Stomach (tissue), 9 donors: ENCODE measurements around the gene GATAD1. TPM values are rescaled to one million over a fixed set of nuclear protein-coding genes. Genes with fewer than 3 reads are reported as not detected.
A peak's percentile ranks its signal among the peaks of the same experiment; 100 is the strongest.

Experiments used
- DNase-seq, 2 donors: peaks; one replicate each; pipeline versions ENCODE4 v3.0.0 to v3.0.0-alpha.2; 2013 to 2019
- H3K27ac ChIP-seq, 5 donors: fragments of 200-600 bp in 4 of 5; sonication (generic) in 4 of 5; one replicate each; pipeline ENCODE4 v1.5.1; 2013 to 2019; ENCODE audit warnings: mild to moderate bottlenecking in 1 of 5, moderate library complexity in 1 of 5
- H3K27me3 ChIP-seq, 3 donors: fragments of 200-600 bp; sonication (generic); one replicate each; pipeline ENCODE4 v1.5.1; 2017 to 2019; ENCODE audit warnings: mixed run types in 1 of 3
- H3K36me3 ChIP-seq, 4 donors: fragments of 200-600 bp; sonication (generic); 1 replicate in 3 of 4; 2 replicates in 1 of 4; pipeline ENCODE4 v1.5.1; 2016 to 2019
- H3K4me1 ChIP-seq, 4 donors: fragments of 200-600 bp; sonication (generic); one replicate each; pipeline ENCODE4 v1.5.1; 2016 to 2019
- H3K4me3 ChIP-seq, 4 donors: fragments of 200-600 bp; sonication (generic) in 3 of 4; one replicate each; pipeline ENCODE4 v1.5.1; 2016 to 2019; ENCODE audit warnings: mild to moderate bottlenecking in 1 of 4
- H3K9me3 ChIP-seq, 4 donors: fragments of 200-600 bp; sonication (generic); one replicate each; pipeline ENCODE4 v1.5.1; 2016 to 2019
- EP300 ChIP-seq: sonication (generic); formaldehyde crosslinking; IDR thresholded peaks from one replicate; pipeline ENCODE4 v1.6.1; 2017; ENCODE audit warnings: antibody characterized with exemption
- POLR2A ChIP-seq, 4 donors: fragments of 450-650 bp; IDR thresholded peaks; one replicate each; pipeline ENCODE4 v1.6.1; 2016; ENCODE audit warnings: antibody characterized with exemption in 4 of 4, control low read depth in 2 of 4, mild to moderate bottlenecking in 1 of 4, moderate library complexity in 1 of 4
- POLR2AphosphoS5 ChIP-seq, 3 donors: sonication (generic); formaldehyde crosslinking; IDR thresholded peaks; one replicate each; pipeline ENCODE4 v1.6.1; 2016; ENCODE audit warnings: antibody characterized with exemption in 3 of 3
- WGBS, 5 donors: extraction: QIAGEN DNeasy Blood & Tissue Kit in 3 of 5; methylation state at CpG; one replicate each; pipeline versions ENCODE4 v1.1.5 to v1.1.7; 2013 to 2018; 5-methylcytosine and 5-hydroxymethylcytosine counted together
- intact Hi-C: fragments of 100-400 bp; cut with DNase I; formaldehyde crosslinking; loops from one replicate; pipeline ENCODE4 v1.15.1; 2023; ENCODE audit warnings: low total_unique reads
- polyA plus RNA-seq, 3 donors: library from polyadenylated mRNA; stranded (reverse); fragments of 200-250 nt; gene quantifications; one replicate each; pipeline ENCODE4 v1.2.3, GENCODE V29; 2013
- total RNA-seq, 5 donors: library from RNA; depleted of rRNA; stranded (reverse); fragments of >200 nt; gene quantifications; one replicate each; pipeline versions ENCODE4 v1.1.0 to v1.2.3, GENCODE V29; 2014 to 2016
- TF ChIP-seq, protein P1 (sequence below), 7 experiments: fragments of 450-650 bp in 4 of 7; fragments of 200-600 bp in 3 of 7; sonication (generic) in 3 of 7; IDR thresholded peaks; one replicate each; pipeline ENCODE4 v1.5.1; 2016 to 2019; ENCODE audit warnings: antibody characterized with exemption in 7 of 7, control low read depth in 2 of 7, mild to moderate bottlenecking in 1 of 7
- donor health status: healthy with polysubstance abuse.
- donor health status: Bipolar disorder and iron deficiency.
- donor health status: healthy.

Gene GATAD1
- total and polyA plus RNA-seq, 8 donors, result 11.5 to 156 (median 44.5) TPM

DNA sequence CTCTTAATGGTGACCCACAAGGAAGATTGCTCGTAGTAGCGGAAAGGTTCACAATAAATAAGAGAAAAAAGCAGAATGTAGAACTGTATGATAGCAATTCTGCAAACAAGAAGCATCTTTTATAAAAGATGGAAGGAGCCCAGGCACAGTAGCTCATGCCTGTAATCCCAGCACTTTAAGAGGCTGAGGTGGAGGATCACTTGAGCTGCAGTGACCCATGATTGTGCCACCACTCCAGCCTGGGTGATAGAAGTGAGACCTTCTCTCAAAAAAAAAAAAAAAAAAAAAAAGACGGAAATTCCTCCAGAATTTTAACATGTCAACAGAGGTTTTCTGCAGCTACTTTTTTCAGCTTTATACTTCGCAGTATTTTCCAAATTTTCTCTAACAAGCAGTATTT is 13.2 kb downstream of the GATAD1 start:
- no peak for TF ChIP-seq POLR2AphosphoS5 (IDR thresholded peaks at IDR 0.05)
- TF ChIP-seq EP300, result no peak
- no peak for TF ChIP-seq POLR2A (IDR thresholded peaks at IDR 0.05)
- TF ChIP-seq, protein P1, sequence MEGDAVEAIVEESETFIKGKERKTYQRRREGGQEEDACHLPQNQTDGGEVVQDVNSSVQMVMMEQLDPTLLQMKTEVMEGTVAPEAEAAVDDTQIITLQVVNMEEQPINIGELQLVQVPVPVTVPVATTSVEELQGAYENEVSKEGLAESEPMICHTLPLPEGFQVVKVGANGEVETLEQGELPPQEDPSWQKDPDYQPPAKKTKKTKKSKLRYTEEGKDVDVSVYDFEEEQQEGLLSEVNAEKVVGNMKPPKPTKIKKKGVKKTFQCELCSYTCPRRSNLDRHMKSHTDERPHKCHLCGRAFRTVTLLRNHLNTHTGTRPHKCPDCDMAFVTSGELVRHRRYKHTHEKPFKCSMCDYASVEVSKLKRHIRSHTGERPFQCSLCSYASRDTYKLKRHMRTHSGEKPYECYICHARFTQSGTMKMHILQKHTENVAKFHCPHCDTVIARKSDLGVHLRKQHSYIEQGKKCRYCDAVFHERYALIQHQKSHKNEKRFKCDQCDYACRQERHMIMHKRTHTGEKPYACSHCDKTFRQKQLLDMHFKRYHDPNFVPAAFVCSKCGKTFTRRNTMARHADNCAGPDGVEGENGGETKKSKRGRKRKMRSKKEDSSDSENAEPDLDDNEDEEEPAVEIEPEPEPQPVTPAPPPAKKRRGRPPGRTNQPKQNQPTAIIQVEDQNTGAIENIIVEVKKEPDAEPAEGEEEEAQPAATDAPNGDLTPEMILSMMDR (IDR thresholded peaks at IDR 0.05), result no peak
- H3K4me1 ChIP-seq, result peaks cover 0 to 5% (median 2%) of the 10 kb centered on the region in 4 donors
- H3K27ac ChIP-seq, result no peak overlapping the region
- H3K27me3 ChIP-seq, result no peaks in the 10 kb centered on the region
- WGBS, 5 donors, result 73 to 84% (median 75%) methylated on average over 4 of the region's 4 CpGs
- peaks cover 9 to 46% (median 42%) of the 10 kb centered on the region in 4 donors for H3K36me3 ChIP-seq
- H3K4me3 ChIP-seq, result no peak overlapping the region
- no peaks in the 10 kb centered on the region for H3K9me3 ChIP-seq
- intact Hi-C loops, result no loop called here
- no peak for DNase-seq

DNA sequence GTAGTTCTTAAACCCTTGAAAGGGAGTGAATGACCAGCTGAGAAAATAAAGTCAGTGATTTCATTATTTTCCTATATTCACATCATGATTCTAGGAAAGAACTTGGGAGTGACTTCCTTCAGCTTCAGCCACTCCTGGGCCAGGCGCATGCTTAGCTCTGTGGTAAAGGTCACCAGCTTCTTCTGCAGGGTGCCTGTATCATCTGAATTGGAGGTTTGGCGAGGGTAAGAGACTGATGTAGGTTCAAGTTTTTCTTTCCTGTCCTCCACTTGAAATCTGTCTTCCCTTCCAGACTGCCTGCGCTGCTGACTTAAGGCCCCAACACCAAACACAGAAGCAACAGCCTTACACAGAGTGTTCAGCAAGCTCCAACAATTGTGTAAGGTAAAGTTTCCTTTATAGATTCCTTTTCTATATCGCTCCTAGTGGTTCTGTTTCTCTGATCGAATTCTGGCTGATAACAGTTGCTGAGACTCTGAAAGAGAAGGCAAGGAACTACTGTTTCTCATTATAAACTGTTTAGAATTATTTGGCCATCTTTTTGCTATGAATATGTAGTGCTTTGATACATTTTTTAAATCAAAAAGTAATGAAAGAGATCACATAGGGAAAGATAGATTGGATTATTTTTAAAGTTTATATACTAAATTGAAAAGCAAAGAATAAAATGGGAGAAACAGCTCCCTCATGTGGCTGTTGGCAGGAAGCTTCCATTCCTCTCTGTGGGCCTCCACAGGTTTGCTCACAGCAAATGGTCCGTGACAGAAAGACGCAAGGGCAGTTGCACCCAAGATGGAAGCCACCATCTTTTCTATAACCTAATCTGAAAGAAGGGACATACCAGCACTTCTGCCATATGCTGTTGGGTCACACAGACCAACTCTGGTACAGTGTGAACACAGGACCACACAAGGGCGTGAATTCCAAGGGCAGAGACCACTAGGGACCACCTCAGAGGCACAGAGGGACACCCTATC is 14.0 kb downstream of the GATAD1 start:
- H3K4me1 ChIP-seq, result peaks cover 0 to 5% (median 2%) of the 10 kb centered on the region in 4 donors
- peak in 1 of 2 donors; percentile 65 for DNase-seq
- intact Hi-C loops, result no loop called here
- H3K9me3 ChIP-seq, result no peaks in the 10 kb centered on the region
- no peaks in the 10 kb centered on the region for H3K27me3 ChIP-seq
- peak overlapping the region in 1 of 5 donors; percentile 10 for H3K27ac ChIP-seq
- WGBS, 5 donors, result 39 to 54% (median 52%) methylated on average over 8 of the region's 8 CpGs
- peaks cover 6 to 40% (median 36%) of the 10 kb centered on the region in 4 donors for H3K36me3 ChIP-seq
- no peak for TF ChIP-seq POLR2AphosphoS5 (IDR thresholded peaks at IDR 0.05)
- TF ChIP-seq POLR2A (IDR thresholded peaks at IDR 0.05), result no peak
- TF ChIP-seq, protein P1 (IDR thresholded peaks at IDR 0.05), result peak in 5 of 7 experiments; percentile 45 to 56 (median 55)
- no peak for TF ChIP-seq EP300
- no peak overlapping the region for H3K4me3 ChIP-seq

DNA sequence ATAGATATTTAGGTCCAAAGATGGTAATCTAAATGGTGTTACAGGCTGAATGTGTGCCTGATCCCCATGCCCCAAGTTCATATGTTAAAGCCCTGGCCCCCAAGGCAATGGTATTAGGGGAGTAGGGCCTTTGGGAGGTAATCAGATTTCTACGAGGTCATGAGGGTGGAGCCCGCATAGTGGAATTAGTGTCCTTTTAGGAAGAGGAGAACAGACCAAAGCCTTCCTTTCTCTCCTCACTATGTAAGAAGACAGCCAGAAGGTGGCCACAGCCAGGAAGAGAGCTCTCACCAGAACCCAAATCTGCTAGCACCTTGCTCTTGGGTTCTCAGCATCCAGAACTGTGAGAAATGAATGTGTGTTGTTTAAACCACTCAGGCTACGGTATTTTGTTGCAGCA is 15.3 kb downstream of the GATAD1 start:
- Histone ChIP-seq H3K4me3 (no peak overlapping the region), H3K9me3 (no peaks in the 10 kb centered on the region), H3K36me3 (peaks cover 0 to 34% (median 25%) of the 10 kb centered on the region in 4 donors), H3K4me1 (peaks cover 0 to 5% (median 2%) of the 10 kb centered on the region in 4 donors), H3K27ac (no peak overlapping the region), H3K27me3 (no peaks in the 10 kb centered on the region)
- TF ChIP-seq POLR2AphosphoS5 (IDR thresholded peaks at IDR 0.05) (no peak), EP300 (no peak), POLR2A (IDR thresholded peaks at IDR 0.05) (no peak)
- TF ChIP-seq, protein P1 (IDR thresholded peaks at IDR 0.05), result no peak
- no peak for DNase-seq
- intact Hi-C loops, result no loop called here
- WGBS, 5 donors, result 91 to 98% (median 94%) methylated on average over 3 of the region's 3 CpGs

DNA sequence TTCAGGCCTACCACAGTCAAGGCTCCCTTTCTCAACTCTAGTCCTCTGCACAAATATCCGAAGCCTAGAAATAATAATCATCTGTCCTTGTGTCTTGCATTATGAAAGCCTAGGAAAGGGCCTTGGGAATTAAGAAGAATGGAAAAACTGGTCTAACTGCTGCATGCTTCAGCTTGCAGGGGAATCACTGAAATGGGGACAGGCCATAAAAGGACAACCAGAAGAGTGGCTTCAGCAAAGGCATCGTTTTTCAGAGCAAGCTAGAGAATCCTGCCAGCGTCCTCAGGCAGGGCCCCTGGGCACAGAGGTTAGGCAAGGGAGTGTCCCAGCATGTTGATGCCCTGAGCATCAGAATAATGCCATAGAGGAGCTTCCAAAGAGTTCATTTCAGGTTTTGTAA is 17.2 kb downstream of the GATAD1 start:
- H3K36me3 ChIP-seq, result peaks cover 0 to 25% (median 23%) of the 10 kb centered on the region in 4 donors
- peak in 1 of 2 donors; percentile 7 for DNase-seq
- 81 to 92% (median 85%) methylated on average over 3 of the region's 3 CpGs for WGBS, 5 donors
- no peak overlapping the region for H3K4me3 ChIP-seq
- no peaks in the 10 kb centered on the region for H3K27me3 ChIP-seq
- H3K27ac ChIP-seq, result no peak overlapping the region
- TF ChIP-seq EP300 (no peak), POLR2AphosphoS5 (IDR thresholded peaks at IDR 0.05) (no peak), POLR2A (IDR thresholded peaks at IDR 0.05) (no peak)
- TF ChIP-seq, protein P1 (IDR thresholded peaks at IDR 0.05), result no peak
- intact Hi-C loops, result no loop called here
- H3K9me3 ChIP-seq, result no peaks in the 10 kb centered on the region
- peaks cover 0 to 5% (median 2%) of the 10 kb centered on the region in 4 donors for H3K4me1 ChIP-seq
